ENCODE measurements around the gene SMG9. TPM values are rescaled to one million over a fixed set of nuclear protein-coding genes. Genes with fewer than 3 reads are reported as not detected.

The SMG9 gene
- total RNA-seq, 1 experiment from 2014 or later: 90.6 TPM

GRCh38 chr19:43687660-43687997 is 67.1 kb downstream of the SMG9 start:
- no peak overlapping the region for H3K27ac ChIP-seq (ENCODE audit: low read depth, low read length, poor library complexity, severe bottlenecking)
- intact Hi-C loops (cut with micrococcal nuclease; ENCODE audit: unreplicated experiment): no loop called here

GRCh38 chr19:43684326-43684725 is 70.4 kb downstream of the SMG9 start:
- POLR2A ChIA-PET (ENCODE audit: low non-redundant PET): no interaction called here
- Histone ChIP-seq H3K9me3 (ENCODE audit: low read depth, low read length, poor library complexity, severe bottlenecking) (no peaks in the 10 kb centered on the region), H3K4me1 (ENCODE audit: insufficient read depth, low read length, poor library complexity, severe bottlenecking) (no peaks in the 10 kb centered on the region), H3K27me3 (replicated peaks; ENCODE audit: insufficient read depth, low read depth, low read length, poor library complexity) (no peaks in the 10 kb centered on the region), H3K36me3 (ENCODE audit: insufficient read depth, low read length, poor library complexity, severe bottlenecking) (no peaks in the 10 kb centered on the region), H3K4me3 (ENCODE audit: low read depth, low read length, poor library complexity, severe bottlenecking) (no peak overlapping the region), H3K27ac (ENCODE audit: low read depth, low read length, poor library complexity, severe bottlenecking) (no peak overlapping the region)
- intact Hi-C loops (cut with micrococcal nuclease; ENCODE audit: unreplicated experiment): no loop called here
- no peak for TF ChIP-seq EZH2 (IDR thresholded peaks at IDR 0.05; ENCODE audit: borderline replicate concordance, low read depth, low read length, poor library complexity, severe bottlenecking)
- no peak for TF ChIP-seq CTCF (conservative IDR thresholded peaks at IDR 0.05; ENCODE audit: low read depth, low read length)
- no peak for DNase-seq (ENCODE audit: low spot score)
- CTCF ChIA-PET: no interaction called here
- BruUV-seq (replicated peaks): no TSS peak

More at GRCh38 chr19:43687660-43687997, 67.1 kb downstream of the SMG9 start:
- H3K9me3 ChIP-seq (ENCODE audit: low read depth, low read length, poor library complexity, severe bottlenecking): peaks cover 15% of the 10 kb centered on the region
- no peaks in the 10 kb centered on the region for H3K4me1 ChIP-seq (ENCODE audit: insufficient read depth, low read length, poor library complexity, severe bottlenecking)
- TF ChIP-seq CTCF (conservative IDR thresholded peaks at IDR 0.05; ENCODE audit: low read depth, low read length) (no peak), EZH2 (IDR thresholded peaks at IDR 0.05; ENCODE audit: borderline replicate concordance, low read depth, low read length, poor library complexity, severe bottlenecking) (no peak)
- H3K36me3 ChIP-seq (ENCODE audit: insufficient read depth, low read length, poor library complexity, severe bottlenecking): no peaks in the 10 kb centered on the region
- no TSS peak for BruUV-seq (replicated peaks)
- no peaks in the 10 kb centered on the region for H3K27me3 ChIP-seq (replicated peaks; ENCODE audit: insufficient read depth, low read depth, low read length, poor library complexity)
- ChIA-PET POLR2A (ENCODE audit: low non-redundant PET) (interaction anchor here (0.6 kb wide), 1 partner anchor 17 kb away, joined by 5 read pairs; no protein-coding TSS in a partner anchor), CTCF (interaction anchor here (0.7 to 1.1 kb wide), 2 partner anchors 17 to 263 kb away, joined by 4 to 8 read pairs; partner anchors contain the start of gene ZNF221)
- H3K4me3 ChIP-seq (ENCODE audit: low read depth, low read length, poor library complexity, severe bottlenecking): no peak overlapping the region
- DNase-seq (ENCODE audit: low spot score): no peak

GRCh38 chr19:43683905-43684304 is 70.9 kb downstream of the SMG9 start:
- intact Hi-C loops (cut with micrococcal nuclease; ENCODE audit: unreplicated experiment): no loop called here
- Histone ChIP-seq H3K27me3 (replicated peaks; ENCODE audit: insufficient read depth, low read depth, low read length, poor library complexity) (no peaks in the 10 kb centered on the region), H3K27ac (ENCODE audit: low read depth, low read length, poor library complexity, severe bottlenecking) (no peak overlapping the region), H3K9me3 (ENCODE audit: low read depth, low read length, poor library complexity, severe bottlenecking) (no peaks in the 10 kb centered on the region), H3K4me1 (ENCODE audit: insufficient read depth, low read length, poor library complexity, severe bottlenecking) (no peaks in the 10 kb centered on the region), H3K4me3 (ENCODE audit: low read depth, low read length, poor library complexity, severe bottlenecking) (no peak overlapping the region), H3K36me3 (ENCODE audit: insufficient read depth, low read length, poor library complexity, severe bottlenecking) (no peaks in the 10 kb centered on the region)
- CTCF ChIA-PET: no interaction called here
- DNase-seq (ENCODE audit: low spot score): no peak
- POLR2A ChIA-PET (ENCODE audit: low non-redundant PET): no interaction called here
- TF ChIP-seq CTCF (conservative IDR thresholded peaks at IDR 0.05; ENCODE audit: low read depth, low read length) (no peak), EZH2 (IDR thresholded peaks at IDR 0.05; ENCODE audit: borderline replicate concordance, low read depth, low read length, poor library complexity, severe bottlenecking) (no peak)
- BruUV-seq (replicated peaks): no TSS peak
